Astrocyte of the spinal cord (primary cell): ENCODE data around the gene NUDT2.
A peak's percentile ranks its signal among the peaks of the same experiment; 100 is the strongest.

Experiments
- DNase-seq: peaks from one replicate; pipeline ENCODE4 v3.0.0; 2011; ENCODE audit warnings: low read depth, low spot score
- H3K4me3 ChIP-seq: 2 replicates; pipeline ENCODE4 v1.5.1; 2011; ENCODE audit warnings: low read depth, mild to moderate bottlenecking, low read length, moderate library complexity
- CTCF ChIP-seq: IDR thresholded peaks from 2 replicates; pipeline ENCODE4 v1.5.1; 2012; ENCODE audit warnings: low read depth, mild to moderate bottlenecking, low read length, inconsistent platforms
- in situ Hi-C: cut with HindIII; loops from 2 replicates; pipeline ENCODE4 v1.10.0; 2017; ENCODE audit warnings: low sequenced_read_pairs

NUDT2 gene

GRCh38 chr9:34370970-34371880 lies 41.9 kb downstream of the NUDT2 start:
- DNase-seq = no peak
- peak overlapping the region; percentile 6 for H3K4me3 ChIP-seq
- TF ChIP-seq CTCF = no peak
- in situ Hi-C loops = no loop called here

GRCh38 chr9:34371886-34372466 lies 42.6 kb downstream of the NUDT2 start:
- in situ Hi-C loops = no loop called here
- no peak for TF ChIP-seq CTCF
- no peak overlapping the region for H3K4me3 ChIP-seq
- DNase-seq = no peak

- TF ChIP-seq CTCF = no peak
- no peak overlapping the region for H3K4me3 ChIP-seq
- in situ Hi-C loops = no loop called here
- DNase-seq = no peak
These were observed 43.2 kb downstream of the NUDT2 start for GRCh38 chr9:34372467-34373011.

GRCh38 chr9:34373749-34374148 lies 44.4 kb downstream of the NUDT2 start:
- no peak overlapping the region for H3K4me3 ChIP-seq
- no peak for DNase-seq
- in situ Hi-C loops = no loop called here
- TF ChIP-seq CTCF = no peak

- in situ Hi-C loops = no loop called here
These were observed 45.0 kb downstream of the NUDT2 start for GRCh38 chr9:34374339-34374738.

More at GRCh38 chr9:34374339-34374738, 45.0 kb downstream of the NUDT2 start:
- DNase-seq = no peak
- no peak overlapping the region for H3K4me3 ChIP-seq
- no peak for TF ChIP-seq CTCF
